LNCaP clone FGC (cell line): Measurements from ENCODE around the gene SHCBP1L.

Experiments
- DNase-seq: peaks from one replicate; pipeline ENCODE4 v3.0.0-alpha.2; 2011; ENCODE audit warnings: low read depth
- H3K4me3 ChIP-seq: 2 replicates; pipeline ENCODE4 v1.5.1; 2011; ENCODE audit warnings: mild to moderate bottlenecking, low read depth, low read length, control low read depth
- TF ChIP-seq, protein P1 (sequence below): IDR thresholded peaks from 2 replicates; pipeline ENCODE4 v1.5.1; 2012; ENCODE audit warnings: mild to moderate bottlenecking; ENCODE audit not compliant: control insufficient read depth, insufficient read depth; ENCODE audit errors: extremely low read depth

SHCBP1L gene

DNA sequence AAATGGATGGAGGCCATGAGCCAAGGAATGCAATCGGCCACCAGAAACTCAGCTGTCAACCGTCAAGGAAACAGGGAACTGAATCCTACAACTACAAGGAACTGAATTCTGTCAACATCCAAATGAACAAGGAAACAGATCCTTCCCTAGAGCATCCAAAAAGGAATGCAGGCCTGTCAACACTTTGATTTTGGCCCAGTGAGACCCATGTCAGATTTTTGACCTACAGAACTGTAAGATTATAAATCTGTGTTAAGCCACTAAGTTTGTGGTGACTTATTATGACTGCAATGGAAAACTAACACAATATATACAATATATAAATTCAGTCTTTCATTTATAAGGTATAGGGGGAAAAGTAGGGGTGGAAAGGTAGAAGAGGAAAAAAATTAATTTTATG, 55.3 kb downstream of the SHCBP1L start:
- no peak overlapping the region for H3K4me3 ChIP-seq
- TF ChIP-seq, protein P1, sequence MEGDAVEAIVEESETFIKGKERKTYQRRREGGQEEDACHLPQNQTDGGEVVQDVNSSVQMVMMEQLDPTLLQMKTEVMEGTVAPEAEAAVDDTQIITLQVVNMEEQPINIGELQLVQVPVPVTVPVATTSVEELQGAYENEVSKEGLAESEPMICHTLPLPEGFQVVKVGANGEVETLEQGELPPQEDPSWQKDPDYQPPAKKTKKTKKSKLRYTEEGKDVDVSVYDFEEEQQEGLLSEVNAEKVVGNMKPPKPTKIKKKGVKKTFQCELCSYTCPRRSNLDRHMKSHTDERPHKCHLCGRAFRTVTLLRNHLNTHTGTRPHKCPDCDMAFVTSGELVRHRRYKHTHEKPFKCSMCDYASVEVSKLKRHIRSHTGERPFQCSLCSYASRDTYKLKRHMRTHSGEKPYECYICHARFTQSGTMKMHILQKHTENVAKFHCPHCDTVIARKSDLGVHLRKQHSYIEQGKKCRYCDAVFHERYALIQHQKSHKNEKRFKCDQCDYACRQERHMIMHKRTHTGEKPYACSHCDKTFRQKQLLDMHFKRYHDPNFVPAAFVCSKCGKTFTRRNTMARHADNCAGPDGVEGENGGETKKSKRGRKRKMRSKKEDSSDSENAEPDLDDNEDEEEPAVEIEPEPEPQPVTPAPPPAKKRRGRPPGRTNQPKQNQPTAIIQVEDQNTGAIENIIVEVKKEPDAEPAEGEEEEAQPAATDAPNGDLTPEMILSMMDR = no peak
- DNase-seq = no peak

DNA sequence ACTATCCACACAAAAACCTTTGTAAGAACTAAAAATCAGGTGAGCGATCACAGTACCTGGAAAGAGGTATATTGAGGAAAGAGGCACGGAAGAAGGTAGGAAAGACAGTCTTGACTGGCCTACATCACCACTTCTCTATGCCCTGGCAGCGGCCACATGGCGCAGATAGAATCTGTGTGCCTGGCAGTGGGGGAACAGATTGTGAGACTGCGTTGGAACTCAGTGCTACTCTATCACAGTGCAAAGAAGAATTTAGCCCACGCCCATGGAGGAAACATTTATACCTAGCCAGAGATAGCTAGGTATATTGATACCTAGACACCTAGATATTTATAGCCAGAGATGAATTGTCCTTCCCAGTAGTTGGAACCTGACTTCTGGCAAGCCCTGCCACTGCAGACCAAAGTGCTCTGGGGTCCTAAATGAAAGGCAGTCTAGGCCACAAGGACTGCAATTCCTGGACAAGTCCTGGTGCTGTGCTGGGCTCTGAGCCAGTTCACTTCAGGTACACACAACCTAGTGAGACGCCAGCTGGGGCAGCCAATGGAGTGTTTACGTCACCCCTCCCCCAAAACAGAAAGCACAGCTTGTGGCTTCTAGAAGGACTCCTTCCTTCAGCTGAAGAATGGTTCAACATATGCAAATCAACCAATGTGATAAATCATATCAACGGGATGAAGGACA, 61.9 kb downstream of the SHCBP1L start:
- H3K4me3 ChIP-seq = no peak overlapping the region
- DNase-seq = peak; percentile 37
- TF ChIP-seq, protein P1 = no peak

DNA sequence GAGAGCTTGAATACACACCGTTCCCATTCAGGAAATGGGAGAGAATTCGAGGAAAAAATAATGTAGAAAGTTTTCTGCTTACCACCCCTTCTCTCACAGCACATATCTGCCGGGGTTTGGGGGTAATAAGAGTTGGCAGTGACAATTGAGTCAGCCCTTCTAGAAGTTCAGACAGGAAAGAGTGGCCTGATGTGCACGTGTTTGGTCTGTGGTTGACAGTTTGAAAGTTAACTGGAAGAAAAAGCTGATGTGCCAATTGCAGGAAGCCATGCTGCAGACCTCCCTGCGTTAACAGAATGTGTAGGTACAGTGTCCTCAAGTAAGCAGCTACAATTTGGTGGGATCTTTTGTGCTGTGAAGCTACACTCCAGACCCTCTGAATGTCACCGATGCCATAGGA, 63.0 kb downstream of the SHCBP1L start:
- no peak for DNase-seq
- TF ChIP-seq, protein P1 = no peak

GRCh38 chr1:182888736-182889531, 64.0 kb downstream of the SHCBP1L start:
- TF ChIP-seq, protein P1 = no peak
- no peak for DNase-seq
- H3K4me3 ChIP-seq = no peak overlapping the region

More for the DNA sequence above, 63.0 kb downstream of the SHCBP1L start:
- no peak overlapping the region for H3K4me3 ChIP-seq

DNA sequence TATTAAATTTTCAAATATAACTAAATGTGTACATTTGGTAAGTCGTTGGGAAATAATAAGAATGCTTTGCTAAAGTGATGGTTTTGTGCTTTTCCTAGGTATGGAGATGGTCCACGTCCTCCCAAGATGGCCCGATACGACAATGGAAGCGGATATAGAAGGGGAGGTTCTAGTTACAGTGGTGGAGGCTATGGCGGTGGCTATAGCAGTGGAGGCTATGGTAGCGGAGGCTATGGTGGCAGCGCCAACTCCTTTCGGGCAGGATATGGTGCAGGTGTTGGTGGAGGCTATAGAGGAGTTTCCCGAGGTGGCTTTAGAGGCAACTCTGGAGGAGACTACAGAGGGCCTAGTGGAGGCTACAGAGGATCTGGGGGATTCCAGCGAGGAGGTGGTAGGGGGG, 66.0 kb downstream of the SHCBP1L start:
- no peak for DNase-seq
- H3K4me3 ChIP-seq = no peak overlapping the region
- TF ChIP-seq, protein P1 = no peak

DNA sequence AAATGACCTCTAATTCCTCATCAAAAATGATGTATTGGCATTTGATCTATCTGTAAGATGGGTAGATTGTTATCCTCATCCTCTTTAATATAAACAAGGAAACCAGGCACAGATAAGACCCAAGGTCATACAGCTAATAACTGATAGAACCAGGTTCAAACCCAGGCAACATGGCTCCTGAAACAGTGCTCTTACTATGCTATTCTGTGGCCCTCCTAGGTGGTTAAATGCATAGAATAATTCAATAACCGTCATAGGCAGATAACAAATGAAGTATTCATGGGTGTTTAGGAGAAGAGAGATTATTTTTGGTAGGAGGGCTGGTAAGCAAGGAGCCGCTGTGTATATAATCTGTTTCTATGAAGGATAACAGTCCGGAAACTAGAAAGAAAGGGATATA, 67.4 kb downstream of the SHCBP1L start:
- H3K4me3 ChIP-seq = no peak overlapping the region
- DNase-seq = no peak
- TF ChIP-seq, protein P1 = no peak

DNA sequence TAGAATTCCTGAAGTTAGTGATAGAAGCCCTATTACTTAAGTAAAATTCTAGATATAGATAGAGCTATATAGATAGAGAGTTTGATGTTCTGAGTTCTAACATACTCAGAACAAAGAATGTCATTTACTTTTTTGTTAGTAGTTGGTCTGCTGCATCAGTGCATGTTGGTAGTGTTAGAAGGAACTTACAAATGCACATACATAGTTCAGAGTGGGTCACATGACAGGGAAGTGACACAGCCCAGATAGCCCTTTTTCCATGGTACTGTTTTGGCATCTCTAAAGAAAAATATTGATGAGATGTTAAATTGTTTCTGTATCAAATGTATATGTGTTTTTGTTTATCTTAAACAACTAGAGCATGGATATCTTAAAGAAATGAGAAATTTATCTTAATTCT, 68.1 kb downstream of the SHCBP1L start:
- TF ChIP-seq, protein P1 = no peak
- no peak for DNase-seq
- no peak overlapping the region for H3K4me3 ChIP-seq
